COLO668 (cell line): Measurements from ENCODE around the gene SLIT2.

Source experiments
- DNase-seq: peaks from one replicate; lab custom pipeline; 2025; ENCODE audit not compliant: unreplicated experiment; lab: John Stamatoyannopoulos, UW

Gene SLIT2, protein sequence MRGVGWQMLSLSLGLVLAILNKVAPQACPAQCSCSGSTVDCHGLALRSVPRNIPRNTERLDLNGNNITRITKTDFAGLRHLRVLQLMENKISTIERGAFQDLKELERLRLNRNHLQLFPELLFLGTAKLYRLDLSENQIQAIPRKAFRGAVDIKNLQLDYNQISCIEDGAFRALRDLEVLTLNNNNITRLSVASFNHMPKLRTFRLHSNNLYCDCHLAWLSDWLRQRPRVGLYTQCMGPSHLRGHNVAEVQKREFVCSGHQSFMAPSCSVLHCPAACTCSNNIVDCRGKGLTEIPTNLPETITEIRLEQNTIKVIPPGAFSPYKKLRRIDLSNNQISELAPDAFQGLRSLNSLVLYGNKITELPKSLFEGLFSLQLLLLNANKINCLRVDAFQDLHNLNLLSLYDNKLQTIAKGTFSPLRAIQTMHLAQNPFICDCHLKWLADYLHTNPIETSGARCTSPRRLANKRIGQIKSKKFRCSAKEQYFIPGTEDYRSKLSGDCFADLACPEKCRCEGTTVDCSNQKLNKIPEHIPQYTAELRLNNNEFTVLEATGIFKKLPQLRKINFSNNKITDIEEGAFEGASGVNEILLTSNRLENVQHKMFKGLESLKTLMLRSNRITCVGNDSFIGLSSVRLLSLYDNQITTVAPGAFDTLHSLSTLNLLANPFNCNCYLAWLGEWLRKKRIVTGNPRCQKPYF (N-terminal part only)

DNA sequence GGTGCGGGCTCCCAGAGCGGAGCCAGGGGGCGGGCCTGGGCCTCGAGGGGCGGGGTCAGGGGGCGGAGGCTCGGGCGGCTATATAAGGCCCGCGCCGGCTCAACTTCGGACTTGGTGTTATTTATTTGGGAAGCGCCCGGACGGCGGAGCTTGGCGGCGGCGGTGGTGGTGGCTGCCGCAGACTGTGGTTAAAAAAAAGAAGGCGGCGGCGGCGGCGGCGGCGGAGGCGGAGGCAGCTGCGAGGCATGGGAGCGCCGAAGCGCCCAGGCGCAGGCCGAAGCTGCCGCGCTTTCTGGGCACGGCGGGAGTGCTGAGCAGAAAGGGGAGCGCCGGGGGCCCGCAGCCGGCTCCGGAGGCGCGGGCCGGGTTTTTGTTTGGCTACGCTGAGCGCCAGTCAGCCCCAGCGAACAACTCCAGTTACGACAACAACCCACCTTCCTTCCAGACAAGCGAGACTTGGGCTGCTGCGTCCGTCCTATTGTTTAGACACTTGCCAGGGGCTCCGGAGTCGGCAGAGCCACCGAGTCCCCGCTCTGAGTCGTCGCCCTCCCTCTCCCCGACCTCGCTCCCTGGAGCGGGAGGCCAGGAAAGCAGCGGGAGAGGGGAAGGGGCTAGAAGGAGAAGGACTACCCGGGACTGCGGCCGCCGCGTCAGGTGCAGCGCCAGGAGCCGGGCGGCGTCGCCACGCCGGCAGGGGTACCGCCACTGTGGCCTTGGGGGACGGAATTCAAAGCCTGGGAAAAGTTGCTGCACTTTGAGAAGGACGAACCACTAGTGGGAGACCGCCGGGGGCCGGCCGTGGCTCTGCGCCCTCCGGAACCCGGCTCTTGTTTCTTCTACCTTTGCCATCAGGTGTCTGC is at the start of gene SLIT2:
SLIT2 (plus strand) TSS at position 110 of the 860 bp plus-strand sequence. CDS start 1,911 bp downstream, outside the sequence.
- DNase-seq = peak; percentile 79

GRCh38 chr4:20203508-20203907 is 48.2 kb upstream of the SLIT2 start:
- DNase-seq = no peak

- DNase-seq = no peak
Measured at GRCh38 chr4:20217521-20217920, 34.2 kb upstream of the SLIT2 start.

- DNase-seq = no peak
Measured at GRCh38 chr4:20217951-20218350, 33.8 kb upstream of the SLIT2 start.

DNA sequence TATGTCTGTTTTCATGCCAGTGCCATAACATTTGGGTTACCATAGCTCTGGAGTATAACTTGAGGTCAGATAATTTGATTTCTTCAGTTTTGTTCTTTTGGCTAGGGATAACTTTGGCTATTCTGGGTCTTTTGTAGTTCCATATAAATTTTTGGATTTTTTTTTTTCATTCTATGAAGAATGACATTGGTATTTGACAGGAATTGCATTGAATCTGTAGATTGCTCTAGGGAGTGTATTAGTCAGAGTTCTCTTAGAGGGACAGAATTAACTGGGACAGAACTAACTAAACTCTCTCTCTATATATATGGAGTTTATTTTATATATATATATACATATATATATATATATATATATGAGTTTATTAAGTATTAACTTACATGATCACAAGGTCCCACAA is 32.2 kb upstream of the SLIT2 start:
- no peak for DNase-seq

GRCh38 chr4:20237894-20238537 is 13.7 kb upstream of the SLIT2 start:
- no peak for DNase-seq

DNA sequence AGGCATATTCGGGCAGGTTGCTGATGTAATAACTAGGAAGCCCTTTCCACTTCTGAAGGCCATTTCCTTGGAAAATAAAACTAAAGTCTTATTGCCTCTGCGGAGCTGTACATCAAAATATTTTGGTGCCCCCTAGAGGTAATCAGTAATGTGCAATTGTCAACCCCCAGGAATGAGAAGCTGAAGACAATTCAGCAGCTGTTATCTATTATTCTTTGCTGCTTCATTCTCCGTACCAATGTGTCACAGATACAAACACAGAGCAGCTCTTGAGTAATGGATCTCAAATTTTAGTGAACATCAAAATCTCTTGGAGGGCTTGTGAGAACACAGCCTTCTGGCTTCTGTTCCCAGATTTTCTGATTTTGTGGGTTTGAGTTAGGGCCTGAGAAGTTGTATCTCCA is 3.5 kb upstream of the SLIT2 start:
- peak; percentile 3 for DNase-seq

DNA sequence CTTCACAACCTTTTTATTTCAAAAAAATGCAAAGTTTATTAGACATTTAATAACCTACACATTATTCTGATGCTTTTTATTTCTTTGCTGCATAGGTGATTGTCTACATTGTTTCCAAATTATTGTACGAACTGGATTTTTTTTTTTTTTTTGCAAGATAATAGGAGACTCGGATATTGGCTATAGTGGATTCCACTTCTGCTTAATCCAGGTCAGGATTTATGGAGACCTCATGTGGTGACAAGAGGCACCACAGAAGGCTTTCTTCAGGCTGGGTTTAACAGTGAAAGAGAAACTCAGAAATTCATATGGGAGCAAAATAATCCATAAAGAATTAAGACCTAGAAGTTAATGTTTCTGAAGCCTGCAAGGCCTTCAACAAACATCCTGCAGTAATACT is 2.4 kb upstream of the SLIT2 start:
- DNase-seq = no peak

GRCh38 chr4:20251031-20251795 is 492 bp upstream of the SLIT2 start:
- DNase-seq = no peak

GRCh38 chr4:20252656-20253282 is 1.1 kb downstream of the SLIT2 start:
- peak; percentile 51 for DNase-seq

GRCh38 chr4:20253283-20253734 is 1.6 kb downstream of the SLIT2 start:
- DNase-seq = no peak

DNA sequence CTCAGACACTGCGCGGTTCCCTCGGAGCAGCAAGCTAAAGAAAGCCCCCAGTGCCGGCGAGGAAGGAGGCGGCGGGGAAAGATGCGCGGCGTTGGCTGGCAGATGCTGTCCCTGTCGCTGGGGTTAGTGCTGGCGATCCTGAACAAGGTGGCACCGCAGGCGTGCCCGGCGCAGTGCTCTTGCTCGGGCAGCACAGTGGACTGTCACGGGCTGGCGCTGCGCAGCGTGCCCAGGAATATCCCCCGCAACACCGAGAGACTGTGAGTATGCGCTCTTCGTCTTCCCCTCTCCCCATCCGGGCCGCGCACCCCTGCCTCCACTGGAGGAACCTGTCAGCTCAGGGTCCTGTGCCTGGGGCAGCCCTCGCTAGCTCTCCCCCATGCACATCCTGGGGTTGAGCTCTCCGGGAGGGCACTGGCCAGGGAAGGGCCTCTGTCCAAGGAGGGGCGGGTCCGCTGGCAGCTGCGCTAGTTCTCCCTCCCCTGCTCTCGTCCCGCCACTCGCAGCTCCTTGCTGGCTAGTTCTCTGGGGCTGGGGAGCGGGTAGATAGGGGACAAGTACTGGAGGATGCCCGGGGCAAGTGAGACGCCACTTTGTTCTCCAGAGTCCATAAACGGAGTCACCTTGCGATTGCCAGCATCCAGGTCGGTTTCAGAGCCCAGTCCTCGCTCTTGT is 2.2 kb downstream of the SLIT2 start:
- peak; percentile 58 for DNase-seq

DNA sequence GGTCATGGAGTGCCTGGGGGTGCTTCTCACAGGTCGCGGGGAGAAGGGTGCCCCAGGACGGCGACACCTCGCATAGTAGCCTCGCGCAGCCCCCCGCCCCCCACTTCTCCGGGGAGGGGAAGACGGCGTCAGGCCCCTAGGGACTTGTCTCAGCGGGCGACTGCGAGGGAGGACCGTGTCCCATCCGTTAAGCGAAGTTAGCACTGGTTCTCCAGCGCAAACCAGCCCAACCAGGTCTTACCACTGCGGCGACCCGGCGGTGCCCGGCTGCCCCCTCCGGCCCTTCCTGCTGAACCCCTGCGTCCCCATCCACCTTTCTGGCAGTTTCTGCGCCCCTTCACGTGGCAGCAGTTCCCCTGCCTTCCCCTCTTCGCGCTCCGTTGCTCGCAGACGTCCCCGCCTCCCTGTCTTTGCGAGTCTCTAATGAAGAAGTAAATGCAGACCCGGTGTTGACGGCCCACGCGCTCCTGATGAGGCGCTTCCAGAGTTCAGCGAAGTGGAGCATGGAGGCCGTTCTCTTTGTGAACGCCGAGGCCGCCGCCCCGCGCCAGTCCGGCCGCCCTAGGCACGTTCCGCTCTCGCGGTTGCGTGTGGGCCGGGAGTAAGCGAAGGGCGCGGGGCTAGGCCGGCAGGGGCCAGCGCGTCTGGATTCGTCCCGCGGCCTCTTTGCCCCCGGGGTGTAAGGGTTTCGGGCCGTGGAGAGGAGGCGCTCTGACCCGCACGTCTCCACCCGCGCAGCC is 3.0 kb downstream of the SLIT2 start:
- DNase-seq = peak; percentile 49

DNA sequence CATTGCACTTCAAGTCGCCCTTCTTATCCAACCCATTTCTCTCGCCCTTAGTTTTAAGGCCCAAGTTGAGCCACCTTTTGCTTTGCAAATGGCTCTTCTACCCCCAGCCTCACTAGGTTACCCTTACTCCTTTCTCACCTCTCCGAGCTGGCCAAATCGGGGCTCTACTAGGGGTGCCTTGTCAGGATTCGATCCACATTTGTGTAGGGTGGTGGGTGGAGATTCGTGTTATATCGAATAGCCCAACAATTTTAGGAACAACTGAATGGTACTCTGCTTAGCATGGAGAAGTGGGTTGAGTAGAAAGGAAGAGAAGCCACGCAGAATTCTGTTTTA is 3.5 kb downstream of the SLIT2 start:
- DNase-seq = no peak

- DNase-seq = no peak
Measured at GRCh38 chr4:20255823-20256222, 4.1 kb downstream of the SLIT2 start.

DNA sequence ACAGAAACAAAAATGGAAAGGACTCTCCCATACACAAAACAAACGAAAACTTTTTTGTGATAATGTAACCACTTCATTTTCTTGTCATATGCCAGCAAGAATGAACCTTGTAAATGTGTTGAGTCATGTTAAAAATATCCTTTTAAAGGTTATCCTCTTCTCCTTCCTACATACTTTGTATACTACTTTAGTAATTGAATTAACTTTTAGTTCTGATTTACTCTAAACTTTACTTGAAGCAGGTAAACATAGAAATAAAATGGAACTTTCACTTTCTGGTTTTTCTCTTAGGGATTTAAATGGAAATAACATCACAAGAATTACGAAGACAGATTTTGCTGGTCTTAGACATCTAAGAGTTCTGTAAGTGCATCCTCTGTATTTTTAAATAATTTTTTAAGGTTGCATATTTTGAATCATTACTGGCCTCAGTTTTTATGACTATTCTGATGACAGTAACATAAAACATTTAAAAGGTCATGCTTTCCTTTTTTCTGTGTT is 4.7 kb downstream of the SLIT2 start:
- DNase-seq = no peak

- no peak for DNase-seq
Measured at GRCh38 chr4:20259707-20260106, 8.0 kb downstream of the SLIT2 start.

DNA sequence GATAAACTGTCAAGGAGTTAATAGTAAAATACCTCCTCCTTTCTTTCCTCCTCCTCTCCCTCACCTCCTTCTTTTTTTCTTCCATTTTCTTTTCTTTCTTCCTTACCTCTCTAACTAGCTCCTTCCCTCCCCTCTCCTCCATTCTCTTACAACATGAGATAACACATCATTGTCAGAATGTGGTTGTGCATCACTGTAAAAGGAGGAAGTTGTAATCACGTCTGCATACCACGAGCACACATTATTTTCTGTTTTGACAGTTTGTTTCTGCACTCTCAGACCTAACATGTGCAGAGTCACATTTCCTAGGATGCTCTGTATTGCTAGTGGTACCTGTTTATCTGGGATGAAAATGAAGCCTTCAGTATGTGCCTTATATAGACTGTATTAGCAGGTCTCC is 9.1 kb downstream of the SLIT2 start:
- no peak for DNase-seq
